ENCODE measurements around the gene ECD.

Gene ECD

GRCh38 chr10:73167783-73168464, at the start of gene ECD, which contains the start of gene FAM149B1:
TSS of gene ECD (minus strand) at chr10:73168008. CDS start at chr10:73163937, 4,071 bp downstream.
TSS of gene FAM149B1 (plus strand) at chr10:73168119. CDS start at chr10:73168340, 221 bp downstream.
- peak; percentile 33; the same call in 1 of the 2 replicates for TF ChIP-seq CTCF (IDR thresholded peaks at IDR 0.05; ENCODE audit: borderline replicate concordance, insufficient read depth, low read depth, low read length)
- H3K4me3 ChIP-seq (ENCODE audit: low read depth, low read length), result peak within 1 kb of the TSS; percentile 75

- no peak for TF ChIP-seq CTCF (IDR thresholded peaks at IDR 0.05; ENCODE audit: borderline replicate concordance, insufficient read depth, low read depth, low read length)
- no peak overlapping the region for H3K4me3 ChIP-seq (ENCODE audit: low read depth, low read length)
These were observed 47.9 kb upstream of the ECD start for GRCh38 chr10:73215749-73216148.

- H3K4me3 ChIP-seq (ENCODE audit: low read depth, low read length), result no peak overlapping the region
- no peak for TF ChIP-seq CTCF (IDR thresholded peaks at IDR 0.05; ENCODE audit: borderline replicate concordance, insufficient read depth, low read depth, low read length)
These were observed 43.5 kb upstream of the ECD start for GRCh38 chr10:73211106-73211811.

- no peak for TF ChIP-seq CTCF (IDR thresholded peaks at IDR 0.05; ENCODE audit: borderline replicate concordance, insufficient read depth, low read depth, low read length)
These were observed 42.7 kb upstream of the ECD start for GRCh38 chr10:73210395-73211105.

GRCh38 chr10:73209705-73210104, 41.9 kb upstream of the ECD start:
- no peak for TF ChIP-seq CTCF (IDR thresholded peaks at IDR 0.05; ENCODE audit: borderline replicate concordance, insufficient read depth, low read depth, low read length)
- H3K4me3 ChIP-seq (ENCODE audit: low read depth, low read length), result no peak overlapping the region

More at GRCh38 chr10:73210395-73211105, 42.7 kb upstream of the ECD start:
- H3K4me3 ChIP-seq (ENCODE audit: low read depth, low read length), result no peak overlapping the region

GRCh38 chr10:73207883-73208282, 40.1 kb upstream of the ECD start:
- H3K4me3 ChIP-seq (ENCODE audit: low read depth, low read length), result no peak overlapping the region
- TF ChIP-seq CTCF (IDR thresholded peaks at IDR 0.05; ENCODE audit: borderline replicate concordance, insufficient read depth, low read depth, low read length), result no peak

Data from GM12875 (cell line).